Right lobe of liver (tissue), 4 donors: Measurements from ENCODE around the gene HTT-AS.

Experiments
- POLR2A ChIP-seq: fragments of 450-650 bp; IDR thresholded peaks from one replicate; pipeline ENCODE4 v1.6.1; 2017; ENCODE audit warnings: antibody characterized with exemption, mild to moderate bottlenecking
- TF ChIP-seq, protein P1 (sequence below), 4 donors: fragments of 200-600 bp in 3 of 4; fragments of 450-650 bp in 1 of 4; IDR thresholded peaks; one replicate each; pipeline versions ENCODE4 v1.5.1 to v1.8.0; 2016 to 2022; ENCODE audit warnings: antibody characterized with exemption in 4 of 4, mild to moderate bottlenecking in 2 of 4
- donor health status: DM: no; HTN: no; CAD: no.
- donor health status: DM: no; HTN: no; CAD: no.
- donor health status: DM: no; HTN: yes; CAD: no.

DNA sequence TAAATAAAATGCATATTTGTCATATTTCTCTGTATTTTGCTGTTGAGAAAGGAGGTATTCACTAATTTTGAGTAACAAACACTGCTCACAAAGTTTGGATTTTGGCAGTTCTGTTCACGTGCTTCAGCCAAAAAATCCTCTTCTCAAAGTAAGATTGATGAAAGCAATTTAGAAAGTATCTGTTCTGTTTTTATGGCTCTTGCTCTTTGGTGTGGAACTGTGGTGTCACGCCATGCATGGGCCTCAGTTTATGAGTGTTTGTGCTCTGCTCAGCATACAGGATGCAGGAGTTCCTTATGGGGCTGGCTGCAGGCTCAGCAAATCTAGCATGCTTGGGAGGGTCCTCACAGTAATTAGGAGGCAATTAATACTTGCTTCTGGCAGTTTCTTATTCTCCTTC is 3.5 kb upstream of the HTT-AS start:
- TF ChIP-seq, protein P1, sequence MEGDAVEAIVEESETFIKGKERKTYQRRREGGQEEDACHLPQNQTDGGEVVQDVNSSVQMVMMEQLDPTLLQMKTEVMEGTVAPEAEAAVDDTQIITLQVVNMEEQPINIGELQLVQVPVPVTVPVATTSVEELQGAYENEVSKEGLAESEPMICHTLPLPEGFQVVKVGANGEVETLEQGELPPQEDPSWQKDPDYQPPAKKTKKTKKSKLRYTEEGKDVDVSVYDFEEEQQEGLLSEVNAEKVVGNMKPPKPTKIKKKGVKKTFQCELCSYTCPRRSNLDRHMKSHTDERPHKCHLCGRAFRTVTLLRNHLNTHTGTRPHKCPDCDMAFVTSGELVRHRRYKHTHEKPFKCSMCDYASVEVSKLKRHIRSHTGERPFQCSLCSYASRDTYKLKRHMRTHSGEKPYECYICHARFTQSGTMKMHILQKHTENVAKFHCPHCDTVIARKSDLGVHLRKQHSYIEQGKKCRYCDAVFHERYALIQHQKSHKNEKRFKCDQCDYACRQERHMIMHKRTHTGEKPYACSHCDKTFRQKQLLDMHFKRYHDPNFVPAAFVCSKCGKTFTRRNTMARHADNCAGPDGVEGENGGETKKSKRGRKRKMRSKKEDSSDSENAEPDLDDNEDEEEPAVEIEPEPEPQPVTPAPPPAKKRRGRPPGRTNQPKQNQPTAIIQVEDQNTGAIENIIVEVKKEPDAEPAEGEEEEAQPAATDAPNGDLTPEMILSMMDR (IDR thresholded peaks at IDR 0.05) = no peak
- no peak for TF ChIP-seq POLR2A
